Right atrium auricular region (tissue), 2 donors: Measurements from ENCODE around the gene ADSL. TPM values are rescaled to one million over a fixed set of nuclear protein-coding genes. Genes with fewer than 3 reads are reported as not detected.

Experiments
- DNase-seq: peaks from one replicate; pipeline ENCODE4 v3.0.0-alpha.2; 2019; ENCODE audit warnings: low spot score
- H3K27ac ChIP-seq, 2 donors: fragments of 200-600 bp; sonication (generic); 1 replicate in 1 of 2; 2 replicates in 1 of 2; pipeline ENCODE4 v1.5.1; 2016 to 2019
- H3K27me3 ChIP-seq, 2 donors: fragments of 200-600 bp; sonication (generic); one replicate each; pipeline versions ENCODE4 v1.5.1 to v1.6.0; 2017 to 2019
- H3K36me3 ChIP-seq: fragments of 200-600 bp; sonication (generic); one replicate; pipeline ENCODE4 v1.5.1; 2016
- H3K4me1 ChIP-seq, 2 donors: fragments of 200-600 bp; sonication (generic); one replicate each; pipeline versions ENCODE4 v1.5.1 to v1.6.0; 2017 to 2019
- H3K4me3 ChIP-seq, 2 donors: fragments of 200-600 bp; sonication (generic); 1 replicate in 1 of 2; 2 replicates in 1 of 2; pipeline ENCODE4 v1.5.1; 2017 to 2019; ENCODE audit warnings: mild to moderate bottlenecking in 1 of 2, moderate library complexity in 1 of 2
- H3K9me3 ChIP-seq, 2 donors: fragments of 200-600 bp; sonication (generic); one replicate each; pipeline ENCODE4 v1.5.1; 2019
- total RNA-seq, 2 donors: library from RNA; depleted of rRNA; stranded (reverse); fragments of >200 nt; gene quantifications; one replicate each; pipeline ENCODE4 v1.1.0, GENCODE V29; 2016
- TF ChIP-seq, protein P1 (sequence below), 2 donors: fragments of 200-600 bp; sonication (generic); IDR thresholded peaks; one replicate each; pipeline ENCODE4 v1.5.1; 2019; ENCODE audit warnings: antibody characterized with exemption in 2 of 2

Gene ADSL
- total RNA-seq, 2 donors from 2014 or later, result 41.8 to 69.9 TPM

DNA sequence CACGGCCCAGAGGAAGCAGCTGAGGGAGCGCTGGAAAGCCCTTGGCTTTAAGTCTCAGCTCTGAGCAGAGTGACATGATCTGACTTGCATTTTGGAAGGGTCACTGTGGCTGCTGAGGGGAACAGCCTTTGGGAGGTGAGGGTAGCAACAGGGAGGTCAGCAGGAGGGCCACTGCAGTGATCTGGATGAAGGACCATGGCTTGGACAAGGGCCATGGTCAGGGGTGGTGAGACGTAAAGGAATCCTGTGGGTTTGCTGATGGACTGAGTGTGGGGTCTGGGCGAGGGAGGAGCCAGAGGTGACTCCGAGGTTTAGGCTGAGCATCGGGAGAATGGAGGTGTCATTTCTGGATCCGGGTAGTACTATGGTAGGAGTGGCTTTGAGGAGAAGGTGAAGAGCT is 57.4 kb downstream of the ADSL start:
- H3K27ac ChIP-seq, result no peak overlapping the region
- peaks cover 72% of the 10 kb centered on the region for H3K36me3 ChIP-seq
- no peaks in the 10 kb centered on the region for H3K9me3 ChIP-seq
- TF ChIP-seq, protein P1, sequence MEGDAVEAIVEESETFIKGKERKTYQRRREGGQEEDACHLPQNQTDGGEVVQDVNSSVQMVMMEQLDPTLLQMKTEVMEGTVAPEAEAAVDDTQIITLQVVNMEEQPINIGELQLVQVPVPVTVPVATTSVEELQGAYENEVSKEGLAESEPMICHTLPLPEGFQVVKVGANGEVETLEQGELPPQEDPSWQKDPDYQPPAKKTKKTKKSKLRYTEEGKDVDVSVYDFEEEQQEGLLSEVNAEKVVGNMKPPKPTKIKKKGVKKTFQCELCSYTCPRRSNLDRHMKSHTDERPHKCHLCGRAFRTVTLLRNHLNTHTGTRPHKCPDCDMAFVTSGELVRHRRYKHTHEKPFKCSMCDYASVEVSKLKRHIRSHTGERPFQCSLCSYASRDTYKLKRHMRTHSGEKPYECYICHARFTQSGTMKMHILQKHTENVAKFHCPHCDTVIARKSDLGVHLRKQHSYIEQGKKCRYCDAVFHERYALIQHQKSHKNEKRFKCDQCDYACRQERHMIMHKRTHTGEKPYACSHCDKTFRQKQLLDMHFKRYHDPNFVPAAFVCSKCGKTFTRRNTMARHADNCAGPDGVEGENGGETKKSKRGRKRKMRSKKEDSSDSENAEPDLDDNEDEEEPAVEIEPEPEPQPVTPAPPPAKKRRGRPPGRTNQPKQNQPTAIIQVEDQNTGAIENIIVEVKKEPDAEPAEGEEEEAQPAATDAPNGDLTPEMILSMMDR (IDR thresholded peaks at IDR 0.05), result no peak
- DNase-seq, result no peak
- peaks cover 0 to 11% of the 10 kb centered on the region in 2 donors for H3K4me1 ChIP-seq
- H3K27me3 ChIP-seq, result no peaks in the 10 kb centered on the region
- no peak overlapping the region for H3K4me3 ChIP-seq

DNA sequence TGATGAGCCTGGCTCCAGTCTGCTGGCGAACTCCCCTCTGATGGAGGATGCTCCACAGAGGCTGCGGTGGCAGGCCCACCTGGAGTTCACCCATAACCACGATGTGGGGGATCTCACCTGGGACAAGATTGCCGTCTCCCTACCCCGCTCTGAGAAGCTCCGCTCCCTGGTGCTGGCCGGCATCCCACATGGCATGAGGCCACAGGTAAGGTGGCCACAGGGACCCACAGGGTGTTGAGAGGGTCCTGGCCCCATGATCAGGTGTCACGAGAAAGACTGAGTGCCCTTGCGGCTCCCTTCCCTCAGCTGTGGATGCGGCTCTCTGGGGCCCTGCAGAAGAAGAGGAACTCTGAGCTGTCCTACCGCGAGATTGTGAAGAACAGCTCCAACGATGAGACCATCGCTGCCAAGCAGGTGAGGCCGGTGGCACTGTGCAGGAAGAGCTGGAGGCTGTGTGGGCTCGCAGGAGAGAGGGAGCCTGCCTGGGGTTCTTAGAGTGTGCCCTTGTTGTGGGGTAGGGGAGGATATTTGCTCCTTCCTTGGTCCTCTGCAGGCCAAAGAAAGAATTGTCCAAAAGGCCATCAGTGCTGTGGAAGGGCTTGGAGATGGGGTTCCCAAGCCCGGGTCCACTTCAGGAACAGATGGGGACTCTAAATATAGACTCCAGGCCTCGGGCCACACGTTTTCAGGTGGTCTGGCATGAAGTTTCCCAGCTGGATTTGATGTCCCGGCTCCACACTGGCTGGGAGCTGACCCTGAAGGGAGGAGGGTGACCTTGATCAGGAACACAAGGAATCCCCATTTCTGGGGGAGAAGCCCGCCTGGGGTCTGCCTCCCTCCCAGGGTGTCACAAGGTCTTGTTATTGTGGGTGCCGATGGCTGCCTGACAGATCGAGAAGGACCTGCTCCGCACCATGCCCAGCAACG is 58.2 kb downstream of the ADSL start:
- Histone ChIP-seq H3K4me3 (no peak overlapping the region), H3K27ac (no peak overlapping the region), H3K36me3 (peaks cover 81% of the 10 kb centered on the region), H3K9me3 (no peaks in the 10 kb centered on the region), H3K27me3 (no peaks in the 10 kb centered on the region), H3K4me1 (peaks cover 0 to 11% of the 10 kb centered on the region in 2 donors)
- TF ChIP-seq, protein P1 (IDR thresholded peaks at IDR 0.05), result no peak
- no peak for DNase-seq

DNA sequence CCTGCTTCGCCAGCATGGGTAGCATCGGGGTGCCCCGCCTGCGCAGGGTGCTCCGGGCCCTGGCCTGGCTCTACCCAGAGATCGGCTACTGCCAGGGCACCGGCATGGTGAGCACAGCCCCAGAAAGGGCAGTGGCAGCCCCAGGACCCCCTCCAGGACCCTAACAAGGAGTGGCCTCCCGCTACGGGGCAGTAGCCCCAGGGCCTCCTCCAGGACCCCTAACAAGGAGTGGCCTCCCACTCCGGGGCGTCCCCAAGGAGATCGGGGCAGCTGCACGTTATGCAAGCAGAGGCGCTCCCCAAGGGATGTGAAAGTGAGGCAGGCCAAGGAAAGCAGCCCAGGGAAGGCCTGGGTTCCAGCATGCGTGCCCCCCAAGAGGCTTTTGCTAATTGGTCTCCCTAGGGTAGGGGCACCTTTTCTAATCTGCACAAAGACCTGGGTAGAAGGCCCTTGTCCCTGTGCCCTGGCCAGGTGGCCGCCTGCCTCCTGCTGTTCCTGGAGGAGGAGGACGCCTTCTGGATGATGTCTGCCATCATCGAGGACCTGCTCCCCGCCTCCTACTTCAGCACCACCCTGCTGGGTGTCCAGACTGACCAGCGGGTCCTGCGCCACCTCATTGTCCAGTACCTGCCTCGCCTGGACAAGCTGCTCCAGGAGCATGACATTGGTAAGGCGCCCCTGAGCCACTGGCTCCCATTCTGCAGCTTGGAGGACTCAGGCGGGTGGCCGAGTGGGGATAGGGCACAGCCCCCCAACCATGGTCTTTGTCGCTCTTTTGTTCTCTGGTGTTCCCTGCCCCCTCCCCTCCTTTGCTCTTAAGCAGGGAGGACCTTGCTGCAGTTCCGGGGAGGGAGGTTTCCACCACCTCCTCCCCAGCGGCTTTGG is 59.1 kb downstream of the ADSL start:
- Histone ChIP-seq H3K27ac (no peak overlapping the region), H3K27me3 (no peaks in the 10 kb centered on the region), H3K9me3 (no peaks in the 10 kb centered on the region), H3K4me3 (no peak overlapping the region), H3K36me3 (peaks cover 90% of the 10 kb centered on the region), H3K4me1 (peaks cover 0 to 2% of the 10 kb centered on the region in 2 donors)
- TF ChIP-seq, protein P1 (IDR thresholded peaks at IDR 0.05), result no peak
- no peak for DNase-seq

DNA sequence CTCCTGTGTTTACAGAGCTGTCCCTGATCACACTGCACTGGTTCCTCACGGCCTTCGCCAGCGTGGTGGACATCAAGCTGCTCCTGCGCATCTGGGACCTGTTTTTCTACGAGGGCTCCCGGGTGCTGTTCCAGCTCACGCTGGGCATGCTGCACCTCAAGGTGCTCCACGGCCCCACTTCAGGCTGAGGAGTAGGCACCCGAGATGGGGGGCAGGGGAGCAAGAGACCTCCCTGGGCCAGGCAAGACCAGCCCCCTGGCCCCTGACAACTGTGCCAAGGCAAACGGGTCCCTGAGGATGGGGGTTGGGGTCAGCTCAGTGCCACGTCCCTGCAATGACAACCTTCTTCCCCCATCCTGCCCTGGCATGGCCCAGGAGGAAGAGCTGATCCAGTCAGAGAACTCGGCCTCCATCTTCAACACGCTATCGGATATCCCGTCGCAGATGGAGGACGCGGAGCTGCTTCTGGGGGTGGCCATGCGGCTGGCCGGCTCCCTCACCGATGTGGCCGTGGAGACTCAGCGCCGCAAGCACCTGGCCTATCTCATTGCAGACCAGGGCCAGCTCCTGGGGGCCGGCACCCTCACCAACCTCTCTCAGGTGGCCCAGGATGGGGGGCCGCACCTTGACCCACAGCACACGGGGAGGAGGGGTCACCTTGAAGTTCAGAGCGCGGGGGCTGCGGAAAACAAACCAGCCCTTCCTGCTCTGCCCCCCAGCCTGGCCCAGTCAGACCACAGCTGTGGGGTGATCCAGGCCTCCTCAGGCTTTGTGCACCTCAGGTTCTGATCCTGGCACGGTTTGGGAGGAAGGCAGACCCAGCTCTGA is 60.0 kb downstream of the ADSL start:
- H3K27ac ChIP-seq, result no peak overlapping the region
- peaks cover 97% of the 10 kb centered on the region for H3K36me3 ChIP-seq
- H3K4me1 ChIP-seq, result no peaks in the 10 kb centered on the region
- H3K9me3 ChIP-seq, result no peaks in the 10 kb centered on the region
- no peak overlapping the region for H3K4me3 ChIP-seq
- TF ChIP-seq, protein P1 (IDR thresholded peaks at IDR 0.05), result no peak
- no peak for DNase-seq
- no peaks in the 10 kb centered on the region for H3K27me3 ChIP-seq

DNA sequence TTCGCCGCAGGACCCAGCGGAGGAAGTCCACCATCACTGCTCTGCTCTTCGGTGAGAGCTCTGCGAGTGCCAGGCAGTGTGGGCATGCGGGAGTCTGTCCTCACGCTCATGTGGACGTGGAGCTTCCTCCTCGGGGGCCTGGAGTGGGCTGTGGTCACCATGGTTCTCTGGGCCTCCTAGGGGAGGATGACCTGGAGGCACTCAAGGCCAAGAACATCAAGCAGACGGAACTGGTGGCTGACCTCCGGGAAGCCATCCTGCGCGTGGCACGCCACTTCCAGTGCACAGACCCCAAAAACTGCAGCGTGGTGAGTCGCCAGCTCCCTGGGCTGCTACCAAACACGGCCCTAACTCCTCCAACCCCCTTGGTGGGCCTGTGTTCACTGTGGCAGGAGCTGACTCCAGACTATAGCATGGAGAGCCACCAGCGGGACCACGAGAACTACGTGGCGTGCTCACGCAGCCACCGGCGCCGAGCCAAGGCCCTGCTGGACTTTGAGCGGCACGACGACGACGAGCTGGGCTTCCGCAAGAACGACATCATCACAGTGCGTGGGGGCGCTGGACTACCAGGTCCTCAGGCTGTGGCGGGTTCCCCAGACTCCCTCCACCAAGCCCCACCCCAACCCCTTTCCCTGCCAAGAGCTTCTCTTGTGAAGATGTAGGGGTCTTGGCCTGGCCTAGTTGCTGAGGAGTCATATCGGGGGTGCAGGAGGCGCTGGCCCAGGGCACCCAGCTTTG is 60.9 kb downstream of the ADSL start:
- DNase-seq, result no peak

More for the DNA sequence above, 60.9 kb downstream of the ADSL start:
- Histone ChIP-seq H3K27ac (no peak overlapping the region), H3K9me3 (no peaks in the 10 kb centered on the region), H3K4me1 (no peaks in the 10 kb centered on the region), H3K27me3 (no peaks in the 10 kb centered on the region), H3K4me3 (no peak overlapping the region), H3K36me3 (peaks cover 96% of the 10 kb centered on the region)
- TF ChIP-seq, protein P1 (IDR thresholded peaks at IDR 0.05), result no peak
